Measurements from ENCODE around the gene XCR1.

Gene XCR1

DNA sequence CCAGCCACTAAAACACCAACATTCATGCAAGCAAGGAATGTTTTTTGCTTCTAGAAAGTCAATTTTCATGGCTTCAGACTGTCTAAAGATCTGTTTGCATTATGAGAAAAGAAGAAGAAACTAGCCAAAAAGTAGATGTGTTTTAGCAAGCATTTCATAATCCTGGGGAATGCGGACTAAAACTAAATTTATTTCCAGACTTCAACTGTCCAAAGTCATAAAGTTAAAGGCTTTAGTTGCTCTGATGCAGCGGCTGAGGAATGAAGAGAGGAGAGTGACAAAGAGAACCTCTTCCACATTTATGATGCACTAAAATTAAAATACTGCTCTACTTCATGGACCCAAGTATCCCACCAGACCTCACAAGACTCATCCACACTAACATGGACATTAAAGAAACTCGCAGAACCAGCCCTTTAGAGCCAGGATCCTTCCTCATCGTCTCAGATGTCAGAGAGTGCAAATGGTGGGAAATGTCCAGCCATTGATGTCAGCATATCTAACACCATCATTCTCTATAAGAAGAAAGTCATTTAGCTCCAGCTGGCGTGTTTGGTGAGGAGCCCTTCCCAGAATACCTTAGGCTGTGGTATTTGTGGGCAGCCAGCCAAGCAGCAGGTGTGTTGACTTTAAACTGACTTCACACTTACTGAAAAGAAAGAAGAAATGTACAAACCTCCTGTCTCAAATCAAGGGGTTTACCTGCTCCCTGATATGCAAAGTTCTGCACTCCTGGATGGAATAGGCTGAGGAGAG lies 49.1 kb downstream of the XCR1 start:
- H3K4me3 ChIP-seq (ENCODE audit: low read depth, low read length), result no peak overlapping the region
- in situ Hi-C loops (cut with HindIII; ENCODE audit: low sequenced_read_pairs), result no loop called here
- no peak for DNase-seq (ENCODE audit: low read depth, low spot score)
- no peak for TF ChIP-seq CTCF (IDR thresholded peaks at IDR 0.05; ENCODE audit: low read depth, low read length)

DNA sequence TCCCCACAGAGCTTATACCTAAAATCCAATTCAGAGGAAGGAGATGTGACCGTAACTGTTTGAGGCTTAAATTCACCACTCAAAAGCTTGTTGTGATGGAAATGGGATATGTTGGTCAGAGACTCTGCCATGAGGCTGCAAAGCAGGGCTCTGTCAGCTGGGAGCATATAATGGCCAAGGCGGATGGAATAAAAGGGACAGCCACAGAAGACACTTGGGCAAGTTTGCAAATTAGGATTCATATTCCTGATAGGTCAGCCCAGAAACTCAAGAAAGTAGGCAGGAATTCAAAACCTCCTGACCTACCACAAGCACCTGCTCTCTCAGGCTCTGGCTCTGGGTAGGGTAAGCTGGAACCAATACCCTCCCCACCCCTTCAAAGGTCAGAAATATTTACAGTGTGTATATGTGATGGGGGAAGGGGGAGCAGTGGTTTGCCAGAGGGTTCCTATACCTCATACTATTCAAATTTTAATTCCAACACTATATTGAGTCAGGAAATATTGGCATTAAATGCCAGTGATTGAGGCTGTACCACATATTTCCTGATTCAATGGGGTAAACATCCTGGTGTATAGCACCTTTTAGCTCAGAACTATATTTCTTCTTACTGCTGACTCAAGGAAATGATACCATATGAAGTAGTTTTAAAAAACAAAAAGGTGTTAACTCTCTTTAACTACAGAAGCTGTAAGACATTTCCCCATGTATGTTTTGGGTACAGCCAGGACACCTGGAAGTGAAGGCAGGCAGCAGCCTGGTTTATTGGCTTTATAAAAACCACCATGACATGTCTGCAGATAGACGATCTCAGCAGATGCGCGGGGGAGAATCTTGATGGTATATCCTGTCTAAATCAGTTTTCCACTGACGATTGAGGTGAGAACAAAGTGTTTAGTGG lies 50.8 kb downstream of the XCR1 start:
- DNase-seq (ENCODE audit: low read depth, low spot score), result no peak
- TF ChIP-seq CTCF (IDR thresholded peaks at IDR 0.05; ENCODE audit: low read depth, low read length), result no peak

DNA sequence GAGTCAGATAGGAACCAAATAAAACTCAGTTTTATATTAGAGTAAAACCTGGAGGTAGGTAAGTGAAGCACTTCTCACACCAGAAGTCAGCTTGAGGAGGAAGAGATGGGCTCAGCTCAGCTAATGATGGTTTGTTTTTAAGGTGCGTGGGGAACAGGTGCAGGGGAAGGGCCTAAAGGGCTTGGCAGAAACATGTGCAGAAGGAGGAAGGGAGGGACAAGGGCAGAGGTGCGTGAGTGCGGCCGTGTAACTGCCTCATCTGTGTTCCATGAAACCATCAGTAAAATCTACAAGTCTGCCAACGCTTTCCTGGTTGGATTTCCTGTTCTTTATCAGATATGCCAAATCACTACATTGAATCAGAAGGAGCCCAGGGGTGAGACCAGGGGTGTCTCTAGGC lies 51.6 kb downstream of the XCR1 start:
- DNase-seq (ENCODE audit: low read depth, low spot score), result no peak
- in situ Hi-C loops (cut with HindIII; ENCODE audit: low sequenced_read_pairs), result no loop called here

More for the DNA sequence above, 50.8 kb downstream of the XCR1 start:
- in situ Hi-C loops (cut with HindIII; ENCODE audit: low sequenced_read_pairs), result no loop called here
- H3K4me3 ChIP-seq (ENCODE audit: low read depth, low read length), result no peak overlapping the region

GRCh38 chr3:45974686-45975085 lies 52.6 kb downstream of the XCR1 start:
- in situ Hi-C loops (cut with HindIII; ENCODE audit: low sequenced_read_pairs), result no loop called here

More for the DNA sequence above, 51.6 kb downstream of the XCR1 start:
- TF ChIP-seq CTCF (IDR thresholded peaks at IDR 0.05; ENCODE audit: low read depth, low read length), result no peak
- H3K4me3 ChIP-seq (ENCODE audit: low read depth, low read length), result no peak overlapping the region

DNA sequence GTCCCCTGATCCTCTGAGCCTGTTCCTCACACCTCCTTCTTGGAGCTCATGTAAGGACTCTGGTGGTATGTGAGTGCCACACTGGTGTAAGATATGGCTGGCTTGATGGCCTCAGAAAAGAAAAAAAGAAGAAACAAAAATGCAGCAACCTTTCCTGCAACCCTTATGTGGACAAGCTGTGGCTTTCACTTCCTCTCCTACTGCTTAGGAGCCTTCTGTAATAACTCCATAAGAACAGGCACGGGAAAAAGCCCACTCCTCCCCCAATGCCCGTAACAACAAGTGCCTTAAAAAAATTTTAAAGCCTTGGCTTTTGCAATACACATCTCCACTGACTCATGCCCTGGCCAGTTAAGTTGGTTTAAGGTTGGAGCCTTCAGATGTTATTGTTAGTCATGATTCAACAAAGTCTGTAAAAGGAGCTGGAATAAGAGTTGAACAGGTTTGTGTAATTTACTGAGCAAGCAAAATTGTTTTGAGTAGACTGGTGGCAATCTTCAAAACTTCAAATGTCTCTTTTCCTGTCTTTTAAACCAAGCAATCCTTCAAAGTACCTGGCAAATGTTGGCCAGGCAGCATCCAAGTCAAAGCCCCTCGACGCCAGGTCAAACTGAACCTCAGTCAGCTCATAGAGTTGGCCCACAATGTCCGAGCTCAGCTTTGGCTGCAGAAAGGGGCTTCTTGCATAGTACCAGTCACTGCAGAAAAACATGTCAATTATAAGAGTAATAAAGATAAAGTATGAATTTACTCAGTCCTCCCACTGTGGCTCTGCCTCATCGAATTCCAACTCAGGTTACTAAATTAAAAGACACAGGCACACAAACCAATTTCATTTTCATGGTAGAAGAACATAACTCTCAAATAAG lies 54.5 kb downstream of the XCR1 start:
- DNase-seq (ENCODE audit: low read depth, low spot score), result peak; percentile 94
- H3K4me3 ChIP-seq (ENCODE audit: low read depth, low read length), result no peak overlapping the region
- in situ Hi-C loops (cut with HindIII; ENCODE audit: low sequenced_read_pairs), result no loop called here
- TF ChIP-seq CTCF (IDR thresholded peaks at IDR 0.05; ENCODE audit: low read depth, low read length), result no peak

More at GRCh38 chr3:45974686-45975085, 52.6 kb downstream of the XCR1 start:
- H3K4me3 ChIP-seq (ENCODE audit: low read depth, low read length), result no peak overlapping the region
- no peak for TF ChIP-seq CTCF (IDR thresholded peaks at IDR 0.05; ENCODE audit: low read depth, low read length)
- DNase-seq (ENCODE audit: low read depth, low spot score), result no peak

- TF ChIP-seq CTCF (IDR thresholded peaks at IDR 0.05; ENCODE audit: low read depth, low read length), result no peak
- in situ Hi-C loops (cut with HindIII; ENCODE audit: low sequenced_read_pairs), result no loop called here
- no peak overlapping the region for H3K4me3 ChIP-seq (ENCODE audit: low read depth, low read length)
- DNase-seq (ENCODE audit: low read depth, low spot score), result no peak
These were observed 57.3 kb downstream of the XCR1 start for GRCh38 chr3:45969953-45970352.
